ENCODE data around the gene PLPPR1.

GRCh38 chr9:101092922-101093321 lies 64.4 kb downstream of the PLPPR1 start:
- no peak for TF ChIP-seq POLR2A (IDR thresholded peaks at IDR 0.05)
- TF ChIP-seq CTCF (IDR thresholded peaks at IDR 0.05): no peak
